ENCODE results near the gene BTBD10.

BTBD10 gene

GRCh38 chr11:13448876-13449275, 14.1 kb downstream of the BTBD10 start:
- Histone ChIP-seq H3K27me3 (replicated peaks; ENCODE audit: insufficient read depth, low read length) (no peaks in the 10 kb centered on the region), H3K27ac (ENCODE audit: low read length) (no peak overlapping the region), H2AFZ (ENCODE audit: low read length) (no peak overlapping the region), H3K79me2 (ENCODE audit: low read length) (peaks cover 68% of the 10 kb centered on the region), H3K4me2 (ENCODE audit: low read depth, low read length) (no peak overlapping the region), H3K4me3 (ENCODE audit: low read length) (no peak overlapping the region), H3K9me2 (replicated peaks; ENCODE audit: insufficient read depth, low read length) (no peaks in the 10 kb centered on the region), H3K4me1 (ENCODE audit: low read length) (peaks cover 30% of the 10 kb centered on the region), H3K9ac (ENCODE audit: low read length) (no peak overlapping the region), H3K36me3 (replicated peaks; ENCODE audit: insufficient read depth, low read length) (no peaks in the 10 kb centered on the region), H4K20me1 (ENCODE audit: insufficient read depth, low read length) (no peaks in the 10 kb centered on the region), H3F3A (ENCODE audit: insufficient read depth, low read length) (peaks cover 26% of the 10 kb centered on the region), H3K9me3 (replicated peaks; ENCODE audit: insufficient read depth, low read length) (no peaks in the 10 kb centered on the region)
- TF ChIP-seq EZH2 (optimal IDR thresholded peaks at IDR 0.05; ENCODE audit: low read depth, low read length) (no peak), CTCF (IDR thresholded peaks at IDR 0.05; ENCODE audit: low read length) (no peak), EZH2phosphoT487 (IDR thresholded peaks at IDR 0.05; ENCODE audit: low read length) (no peak)
- no peak for DNase-seq

- Histone ChIP-seq H3K27me3 (replicated peaks; ENCODE audit: insufficient read depth, low read length) (no peaks in the 10 kb centered on the region), H3K27ac (ENCODE audit: low read length) (no peak overlapping the region), H3K4me2 (ENCODE audit: low read depth, low read length) (no peak overlapping the region)
Measured at GRCh38 chr11:13446444-13446843, 16.6 kb downstream of the BTBD10 start.

GRCh38 chr11:13445588-13445987, 17.4 kb downstream of the BTBD10 start:
- Histone ChIP-seq H3K27me3 (replicated peaks; ENCODE audit: insufficient read depth, low read length) (no peaks in the 10 kb centered on the region), H3K79me2 (ENCODE audit: low read length) (peaks cover 46% of the 10 kb centered on the region), H4K20me1 (ENCODE audit: insufficient read depth, low read length) (no peaks in the 10 kb centered on the region), H3K4me1 (ENCODE audit: low read length) (peaks cover 10% of the 10 kb centered on the region; the same call in 1 of the 2 replicates), H3K27ac (ENCODE audit: low read length) (no peak overlapping the region), H3F3A (ENCODE audit: insufficient read depth, low read length) (peaks cover 10% of the 10 kb centered on the region), H3K9me2 (replicated peaks; ENCODE audit: insufficient read depth, low read length) (no peaks in the 10 kb centered on the region), H3K4me2 (ENCODE audit: low read depth, low read length) (no peak overlapping the region), H3K9me3 (replicated peaks; ENCODE audit: insufficient read depth, low read length) (no peaks in the 10 kb centered on the region), H3K4me3 (ENCODE audit: low read length) (no peak overlapping the region), H2AFZ (ENCODE audit: low read length) (no peak overlapping the region), H3K36me3 (replicated peaks; ENCODE audit: insufficient read depth, low read length) (no peaks in the 10 kb centered on the region), H3K9ac (ENCODE audit: low read length) (no peak overlapping the region)
- no peak for TF ChIP-seq EZH2 (optimal IDR thresholded peaks at IDR 0.05; ENCODE audit: low read depth, low read length)
- TF ChIP-seq EZH2phosphoT487 (IDR thresholded peaks at IDR 0.05; ENCODE audit: low read length) = no peak
- TF ChIP-seq CTCF (IDR thresholded peaks at IDR 0.05; ENCODE audit: low read length) = no peak
- no peak for DNase-seq

More at GRCh38 chr11:13446444-13446843, 16.6 kb downstream of the BTBD10 start:
- Histone ChIP-seq H4K20me1 (ENCODE audit: insufficient read depth, low read length) (no peaks in the 10 kb centered on the region), H3F3A (ENCODE audit: insufficient read depth, low read length) (peaks cover 18% of the 10 kb centered on the region), H3K79me2 (ENCODE audit: low read length) (peaks cover 46% of the 10 kb centered on the region), H3K9me2 (replicated peaks; ENCODE audit: insufficient read depth, low read length) (no peaks in the 10 kb centered on the region), H3K36me3 (replicated peaks; ENCODE audit: insufficient read depth, low read length) (no peaks in the 10 kb centered on the region), H3K4me3 (ENCODE audit: low read length) (no peak overlapping the region), H3K9me3 (replicated peaks; ENCODE audit: insufficient read depth, low read length) (no peaks in the 10 kb centered on the region), H3K9ac (ENCODE audit: low read length) (no peak overlapping the region), H2AFZ (ENCODE audit: low read length) (no peak overlapping the region), H3K4me1 (ENCODE audit: low read length) (peaks cover 14% of the 10 kb centered on the region)
- no peak for DNase-seq
- TF ChIP-seq EZH2 (optimal IDR thresholded peaks at IDR 0.05; ENCODE audit: low read depth, low read length) = no peak
- TF ChIP-seq EZH2phosphoT487 (IDR thresholded peaks at IDR 0.05; ENCODE audit: low read length) = no peak
- TF ChIP-seq CTCF (IDR thresholded peaks at IDR 0.05; ENCODE audit: low read length) = no peak
